H1 (cell line): Measurements from ENCODE around the gene MRS2. TPM values are rescaled to one million over a fixed set of nuclear protein-coding genes. Genes with fewer than 3 reads are reported as not detected.

ENCODE experiments used
- ASH2L ChIP-seq: fragments of 200-600, 300-600 bp; sonication (generic); IDR thresholded peaks from one replicate; pipeline ENCODE4 v1.7.1; 2017; ENCODE audit warnings: low read length
- BACH1 ChIP-seq: IDR thresholded peaks from 2 replicates; pipeline ENCODE4 v1.6.1; 2012; ENCODE audit warnings: low read length, improper control_type of control experiment
- CHD2 ChIP-seq: IDR thresholded peaks from 2 replicates; pipeline ENCODE4 v1.6.1; 2012; ENCODE audit warnings: low read length, improper control_type of control experiment
- CREB1 ChIP-seq: IDR thresholded peaks from 2 replicates; pipeline ENCODE4 v1.6.1; 2012; ENCODE audit warnings: inconsistent platforms
- EP300 ChIP-seq, 2 experiments: IDR thresholded peaks; 1 replicate in 1 of 2; 2 replicates in 1 of 2; pipeline ENCODE4 v1.6.1; 2011 to 2012; ENCODE audit warnings: low read depth in 2 of 2, low read length in 2 of 2, mild to moderate bottlenecking in 2 of 2, borderline replicate concordance in 1 of 2, inconsistent platforms in 1 of 2, moderate library complexity in 1 of 2
- GTF2F1 ChIP-seq: IDR thresholded peaks from 2 replicates; pipeline ENCODE4 v1.6.1; 2012; ENCODE audit warnings: low read depth, low read length, improper control_type of control experiment, borderline replicate concordance
- HDAC2 ChIP-seq, 2 experiments: fragments of 300-600 bp in 1 of 2; sonication (generic) in 1 of 2; IDR thresholded peaks; 2 replicates each; pipeline ENCODE4 v1.6.1; 2011 to 2012; ENCODE audit warnings: low read depth in 2 of 2, low read length in 2 of 2, mild to moderate bottlenecking in 2 of 2, moderate library complexity in 2 of 2, borderline replicate concordance in 1 of 2, inconsistent platforms in 1 of 2
- HDAC6 ChIP-seq: IDR thresholded peaks from one replicate; pipeline ENCODE4 v1.7.1; 2012; ENCODE audit warnings: low read depth, mild to moderate bottlenecking, inconsistent platforms, low read length, moderate library complexity
- JUN ChIP-seq: IDR thresholded peaks from 2 replicates; pipeline ENCODE4 v1.6.1; 2011; ENCODE audit warnings: low read depth, mild to moderate bottlenecking, improper control_type of control experiment, low read length
- JUND ChIP-seq: IDR thresholded peaks from 2 replicates; pipeline ENCODE4 v1.6.1; 2011; ENCODE audit warnings: mild to moderate bottlenecking, improper control_type of control experiment, low read length
- KDM4A ChIP-seq: IDR thresholded peaks from one replicate; pipeline ENCODE4 v1.7.1; 2012; ENCODE audit warnings: low read depth, mild to moderate bottlenecking, moderate library complexity, low read length, inconsistent platforms; ENCODE audit not compliant: severe bottlenecking
- PHF8 ChIP-seq: fragments of 200-600 bp; sonication (generic); conservative IDR thresholded peaks from 2 replicates; pipeline ENCODE4 v1.7.1; 2012; ENCODE audit warnings: low read depth, mild to moderate bottlenecking, inconsistent platforms, low read length, moderate library complexity
- POLR2AphosphoS5 ChIP-seq: IDR thresholded peaks from 2 replicates; pipeline ENCODE4 v1.6.1; 2011; ENCODE audit warnings: low read depth, low read length
- RXRA ChIP-seq: IDR thresholded peaks from 2 replicates; pipeline ENCODE4 v1.6.1; 2011; ENCODE audit warnings: low read depth, mild to moderate bottlenecking, low read length, moderate library complexity; ENCODE audit not compliant: insufficient read depth
- SAP30 ChIP-seq: fragments of 300-600 bp; sonication (generic); IDR thresholded peaks from 2 replicates; pipeline ENCODE4 v1.7.1; 2012; ENCODE audit warnings: low read length, moderate library complexity, mild to moderate bottlenecking, inconsistent platforms; ENCODE audit not compliant: insufficient read depth, insufficient replicate concordance
- SIN3A ChIP-seq, 2 experiments: IDR thresholded peaks in 1 of 2; conservative IDR thresholded peaks in 1 of 2; 2 replicates each; pipeline ENCODE4 v1.6.1; 2011 to 2012; ENCODE audit warnings: low read length in 2 of 2, improper control_type of control experiment in 1 of 2, low read depth in 1 of 2, mild to moderate bottlenecking in 1 of 2
- SP1 ChIP-seq: IDR thresholded peaks from 2 replicates; pipeline ENCODE4 v1.6.1; 2011; ENCODE audit warnings: low read depth, low read length
- SP2 ChIP-seq: IDR thresholded peaks from 2 replicates; pipeline ENCODE4 v1.6.1; 2012; ENCODE audit warnings: mild to moderate bottlenecking, low read length, inconsistent platforms
- SP4 ChIP-seq: IDR thresholded peaks from 2 replicates; pipeline ENCODE4 v1.6.1; 2012; ENCODE audit warnings: low read length, inconsistent platforms
- TAF1 ChIP-seq: IDR thresholded peaks from 2 replicates; pipeline ENCODE4 v1.6.1; 2011; ENCODE audit warnings: mild to moderate bottlenecking, low read depth, low read length
- TEAD4 ChIP-seq: IDR thresholded peaks from 2 replicates; pipeline ENCODE4 v1.6.1; 2012; ENCODE audit warnings: low read depth, low read length, inconsistent platforms, mixed read lengths
- polyA plus RNA-seq, 7 experiments: library from polyadenylated mRNA; depleted of rRNA in 3 of 7; stranded (reverse) in 5 of 7; unstranded in 2 of 7; fragments of >200 nt in 5 of 7; fragments of 200-250 nt in 2 of 7; gene quantifications; 1 replicate in 5 of 7; 2 replicates in 1 of 7; 4 replicates in 1 of 7; pipeline versions ENCODE4 v1.2.1 to v1.2.3, GENCODE V29; 2011 to 2013; ENCODE audit warnings: missing spikeins in 2 of 7, mixed read lengths in 2 of 7
- total RNA-seq: library from RNA; stranded (reverse); fragmentation: NEBNext Ultra II Directional; extraction: Animal tissue kit (Norgen Biotek cat#: 25700); gene quantifications from 2 replicates; pipeline ENCODE4 v1.2.1, GENCODE V29; 2021
- TF ChIP-seq, protein P1 (sequence below): IDR thresholded peaks from 2 replicates; pipeline ENCODE4 v1.6.1; 2011; ENCODE audit warnings: low read length, improper control_type of control experiment

MRS2 gene
- total and polyA plus RNA-seq, 2 of the 8 experiments (the other 6 are each of a cell fraction or from before 2014, with no cell fraction given), result 51.2 to 67.5 TPM

DNA sequence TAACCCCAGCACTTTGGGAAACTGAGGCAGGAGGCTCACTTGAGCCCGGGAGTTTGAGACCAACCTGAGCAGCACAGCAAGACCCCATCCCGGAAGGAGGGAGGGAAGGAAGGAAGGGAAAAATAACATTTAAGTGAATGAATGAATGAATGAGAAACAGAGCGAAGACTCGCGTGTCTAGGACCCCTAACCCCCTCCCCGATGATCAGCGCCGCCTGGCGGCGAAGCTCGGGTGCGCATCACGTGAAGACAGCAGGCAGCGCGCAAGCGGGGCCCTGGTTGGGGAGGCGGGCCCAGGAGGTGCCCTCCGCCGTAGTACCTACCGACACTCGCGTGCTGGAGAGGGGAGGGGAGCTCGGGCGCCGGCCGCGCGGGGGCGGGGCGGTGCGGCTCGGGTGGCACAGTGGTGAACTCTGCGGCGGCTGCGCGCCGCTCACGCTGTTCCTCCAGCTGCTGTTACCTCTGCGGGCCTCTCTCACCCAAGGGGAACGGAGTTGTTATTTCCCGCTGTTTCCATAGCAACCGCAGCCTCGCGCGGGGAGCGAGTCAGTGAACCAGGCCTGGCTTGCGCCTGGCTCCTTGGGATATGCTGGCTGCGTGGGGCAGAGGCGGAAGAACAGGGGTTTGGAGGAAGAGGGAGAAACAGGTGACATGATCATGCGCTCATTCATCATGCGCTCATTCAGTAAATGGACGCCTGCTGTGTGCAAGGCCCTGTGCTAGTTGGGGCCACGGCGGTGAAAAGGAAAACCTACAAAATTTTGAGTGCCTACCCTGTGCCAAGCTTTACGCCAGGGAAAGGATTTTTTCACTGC is 42.9 kb upstream of the MRS2 start (continued):
- TF ChIP-seq PHF8, result 0 out of 2 replicates have a peak, but pooled peaks have one; percentile 41
- peak in 1 of 2 experiments; percentile 14; a peak in 1 of 3 replicates for TF ChIP-seq EP300 (IDR thresholded peaks at IDR 0.05; ENCODE audit: borderline replicate concordance in 1 of 2, low read depth in 2 of 2, low read length in 2 of 2)
- no peak for TF ChIP-seq RXRA
- 0 out of 2 replicates have a peak, but pooled peaks have one; percentile 13 for TF ChIP-seq TAF1
- no peak for TF ChIP-seq HDAC6
- TF ChIP-seq, protein P1, sequence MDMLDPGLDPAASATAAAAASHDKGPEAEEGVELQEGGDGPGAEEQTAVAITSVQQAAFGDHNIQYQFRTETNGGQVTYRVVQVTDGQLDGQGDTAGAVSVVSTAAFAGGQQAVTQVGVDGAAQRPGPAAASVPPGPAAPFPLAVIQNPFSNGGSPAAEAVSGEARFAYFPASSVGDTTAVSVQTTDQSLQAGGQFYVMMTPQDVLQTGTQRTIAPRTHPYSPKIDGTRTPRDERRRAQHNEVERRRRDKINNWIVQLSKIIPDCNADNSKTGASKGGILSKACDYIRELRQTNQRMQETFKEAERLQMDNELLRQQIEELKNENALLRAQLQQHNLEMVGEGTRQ, result peak; percentile 75
- peak; percentile 67; the same call in 1 of the 2 replicates for TF ChIP-seq CHD2
- 0 out of 2 replicates have a peak, but pooled peaks have one; percentile 2 for TF ChIP-seq TEAD4
- TF ChIP-seq JUN, result no peak
- TF ChIP-seq HDAC2 (IDR thresholded peaks at IDR 0.05; ENCODE audit: borderline replicate concordance in 1 of 2, low read depth in 2 of 2, low read length in 2 of 2), result peak; percentile 89 to 93; a peak in 3 of 4 replicates
- TF ChIP-seq KDM4A, result peak; percentile 50
- 0 out of 2 replicates have a peak, but pooled peaks have one; percentile 17 for TF ChIP-seq GTF2F1
- TF ChIP-seq CREB1, result peak; percentile 67
- peak; percentile 34 for TF ChIP-seq SAP30
- TF ChIP-seq SP1, result 0 out of 2 replicates have a peak, but pooled peaks have one; percentile 17
- TF ChIP-seq SP2, result no peak
- no peak for TF ChIP-seq POLR2AphosphoS5
- no peak for TF ChIP-seq JUND
- peak in 1 of 2 experiments; percentile 49; a peak in 1 of 4 replicates for TF ChIP-seq SIN3A (conservative IDR thresholded peaks at IDR 0.05 in 1 of 2, IDR thresholded peaks at IDR 0.05 in 1 of 2; ENCODE audit: low read depth in 1 of 2, low read length in 2 of 2)
- peak; percentile 86 for TF ChIP-seq BACH1
- peak; percentile 97 for TF ChIP-seq ASH2L
- 0 out of 2 replicates have a peak, but pooled peaks have one; percentile 81 for TF ChIP-seq SP4
